Prostate gland (tissue), 2 donors: ENCODE results near the gene PIP4P1.
"Not testable (repeated sequence)": the region's sequence is repeated elsewhere in the genome, so short reads cannot be mapped to it uniquely, and the experiment has no call there.

Experiments
- CTCF ChIP-seq, 4 experiments: fragments of 200-600 bp in 2 of 4; fragments of 450-650 bp in 2 of 4; sonication (generic) in 2 of 4; IDR thresholded peaks; 1 replicate in 3 of 4; 2 replicates in 1 of 4; pipeline ENCODE4 v1.5.1; 2016 to 2019; ENCODE audit warnings: antibody characterized with exemption in 4 of 4, mild to moderate bottlenecking in 2 of 4, moderate library complexity in 2 of 4
- POLR2A ChIP-seq: fragments of 450-650 bp; IDR thresholded peaks from one replicate; pipeline ENCODE4 v1.6.1; 2016; ENCODE audit warnings: antibody characterized with exemption, mild to moderate bottlenecking
- POLR2AphosphoS5 ChIP-seq: sonication (generic); formaldehyde crosslinking; IDR thresholded peaks from one replicate; pipeline ENCODE4 v1.6.1; 2017; ENCODE audit warnings: antibody characterized with exemption

DNA sequence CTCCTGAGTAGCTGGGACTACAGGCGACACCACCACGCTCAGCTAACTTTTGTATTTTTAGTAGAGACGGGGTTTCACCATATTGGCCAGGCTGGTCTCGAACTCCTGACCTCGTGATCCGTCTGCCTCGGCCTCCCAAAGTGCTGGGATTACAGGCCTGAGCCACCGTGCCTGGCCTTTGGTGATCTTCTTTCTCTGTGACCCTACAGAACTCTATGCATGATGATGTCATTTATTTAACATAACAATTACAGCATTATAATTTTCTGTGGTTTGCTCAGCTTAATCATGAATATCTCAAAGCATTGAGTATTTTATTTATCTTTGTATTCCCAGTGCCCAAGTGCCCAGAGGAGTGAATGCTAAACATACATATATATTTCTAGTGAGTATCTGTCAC lies 8.4 kb downstream of the PIP4P1 start:
- not testable (repeated sequence) for TF ChIP-seq POLR2AphosphoS5; CTCF (IDR thresholded peaks at IDR 0.05); POLR2A
